ENCODE data around the gene FAM227B. TPM values are rescaled to one million over a fixed set of nuclear protein-coding genes. Genes with fewer than 3 reads are reported as not detected.

Gene FAM227B
- total RNA-seq, 2 experiments from 2014 or later, result 6.0 to 6.1 TPM

- intact Hi-C loops (cut with micrococcal nuclease), result no loop called here
- H3K36me3 Mint-ChIP-seq (ENCODE audit: low read depth), result peaks cover 5% of the 10 kb centered on the region
- TF ChIP-seq CTCF (IDR thresholded peaks at IDR 0.05), result no peak
These were observed 290.5 kb downstream of the FAM227B start for GRCh38 chr15:49330166-49330565.

GRCh38 chr15:49328941-49329340 is 291.7 kb downstream of the FAM227B start:
- intact Hi-C loops (cut with micrococcal nuclease), result no loop called here
- Mint-ChIP-seq H3K27ac (no peak overlapping the region), H3K9me3 (no peaks in the 10 kb centered on the region), H3K36me3 (ENCODE audit: low read depth) (peaks cover 5% of the 10 kb centered on the region), H3K27me3 (no peaks in the 10 kb centered on the region), H3K4me1 (ENCODE audit: low read depth) (no peaks in the 10 kb centered on the region), H3K4me3 (no peak overlapping the region)
- TF ChIP-seq CTCF (IDR thresholded peaks at IDR 0.05), result no peak
- ATAC-seq (no peak), DNase-seq (no peak)
- ChIA-PET POLR2A (no interaction called here), CTCF (interaction anchor here (1.2 kb wide), 1 partner anchor 94 kb away, joined by 3 read pairs; the partner anchor contains the start of gene FGF7)

More at GRCh38 chr15:49330166-49330565, 290.5 kb downstream of the FAM227B start:
- ATAC-seq (no peak), DNase-seq (no peak)
- no peak overlapping the region for H3K27ac Mint-ChIP-seq
- no peaks in the 10 kb centered on the region for H3K27me3 Mint-ChIP-seq
- H3K9me3 Mint-ChIP-seq, result no peaks in the 10 kb centered on the region
- H3K4me3 Mint-ChIP-seq, result no peak overlapping the region
- CTCF ChIA-PET, result no interaction called here
- H3K4me1 Mint-ChIP-seq (ENCODE audit: low read depth), result no peaks in the 10 kb centered on the region
- POLR2A ChIA-PET, result no interaction called here

GRCh38 chr15:49327927-49328326 is 292.7 kb downstream of the FAM227B start:
- Mint-ChIP-seq H3K27ac (no peak overlapping the region), H3K27me3 (no peaks in the 10 kb centered on the region), H3K4me1 (ENCODE audit: low read depth) (no peaks in the 10 kb centered on the region), H3K9me3 (no peaks in the 10 kb centered on the region), H3K36me3 (ENCODE audit: low read depth) (peaks cover 5% of the 10 kb centered on the region), H3K4me3 (no peak overlapping the region)
- intact Hi-C loops (cut with micrococcal nuclease), result no loop called here
- ChIA-PET POLR2A (no interaction called here), CTCF (interaction anchor here (0.7 kb wide), 1 partner anchor 94 kb away, joined by 3 read pairs; no protein-coding TSS in a partner anchor)
- TF ChIP-seq CTCF (IDR thresholded peaks at IDR 0.05), result no peak
- ATAC-seq (no peak), DNase-seq (no peak)

- peaks cover 30% of the 10 kb centered on the region for H3K36me3 Mint-ChIP-seq (ENCODE audit: low read depth)
- ATAC-seq, result no peak
These were observed 297.4 kb downstream of the FAM227B start for GRCh38 chr15:49323207-49323606.

GRCh38 chr15:49320351-49320750 is 300.3 kb downstream of the FAM227B start:
- TF ChIP-seq CTCF (IDR thresholded peaks at IDR 0.05), result no peak
- Mint-ChIP-seq H3K4me1 (ENCODE audit: low read depth) (no peaks in the 10 kb centered on the region), H3K9me3 (peaks cover 1% of the 10 kb centered on the region), H3K27ac (no peak overlapping the region), H3K36me3 (ENCODE audit: low read depth) (peaks cover 37% of the 10 kb centered on the region), H3K27me3 (no peaks in the 10 kb centered on the region), H3K4me3 (no peak overlapping the region)
- intact Hi-C loops (cut with micrococcal nuclease), result no loop called here
- DNase-seq (no peak), ATAC-seq (no peak)
- POLR2A ChIA-PET, result interaction anchor here (0.6 kb wide), 1 partner anchor 11 kb away, joined by 3 read pairs; no protein-coding TSS in a partner anchor
- CTCF ChIA-PET, result no interaction called here

More at GRCh38 chr15:49323207-49323606, 297.4 kb downstream of the FAM227B start:
- Mint-ChIP-seq H3K4me3 (no peak overlapping the region), H3K4me1 (ENCODE audit: low read depth) (no peaks in the 10 kb centered on the region), H3K27ac (no peak overlapping the region), H3K27me3 (no peaks in the 10 kb centered on the region), H3K9me3 (no peaks in the 10 kb centered on the region)
- ChIA-PET POLR2A (no interaction called here), CTCF (no interaction called here)
- DNase-seq, result no peak
- TF ChIP-seq CTCF (IDR thresholded peaks at IDR 0.05), result no peak
- intact Hi-C loops (cut with micrococcal nuclease), result no loop called here
